Panc1 (cell line): ENCODE data around the gene FBXL3. TPM values are rescaled to one million over a fixed set of nuclear protein-coding genes. Genes with fewer than 3 reads are reported as not detected.
A peak's percentile ranks its signal among the peaks of the same experiment; 100 is the strongest.

ENCODE experiments used
- ATAC-seq: fragments of 200-7000 bp; cut with Tn5 transposase; 2 replicates; pipeline ENCODE4 v1.9.1; 2020; ENCODE audit warnings: mild to moderate bottlenecking, moderate library complexity
- Bru-seq: library from RNA; stranded (reverse); fragments of 400-500 nt; gene quantifications from one replicate; lab custom pipeline; 2021; lab: Mats Ljungman, UMichigan
- BruChase-seq, 2 experiments: library from RNA; stranded (reverse); fragments of 400-500 nt; gene quantifications; one replicate each; lab custom pipeline; 2021; lab: Mats Ljungman, UMichigan
- BruUV-seq: library from RNA; stranded (reverse); fragments of 400-500 nt; replicated peaks from 2 replicates; lab custom pipeline; 2021; lab: Mats Ljungman, UMichigan
- CTCF ChIA-PET: fragments of 300-600 bp; sonication (Branson Sonifier 250); formaldehyde crosslinking; loops from one replicate; lab custom pipeline; 2022; ENCODE audit warnings: antibody characterized with exemption; lab: Charles Lee
- POLR2A ChIA-PET: fragments of 300-600 bp; sonication (Branson Sonifier 250); formaldehyde crosslinking; loops from one replicate; lab custom pipeline; 2022; ENCODE audit warnings: antibody characterized with exemption; lab: Charles Lee
- DNase-seq: peaks from one replicate; pipeline ENCODE4 v3.0.0-alpha.2; 2010; ENCODE audit warnings: low read depth, low spot score
- H3K27ac ChIP-seq: 2 replicates; pipeline ENCODE4 v1.5.1; 2011; ENCODE audit warnings: mild to moderate bottlenecking, low read length, inconsistent platforms
- H3K27me3 ChIP-seq: fragments of 200-500 bp; sonication (Bioruptor generic); 2 replicates; pipeline ENCODE4 v1.6.0; 2014; ENCODE audit warnings: low read length, inconsistent platforms; ENCODE audit not compliant: control insufficient read depth, insufficient read depth
- H3K36me3 ChIP-seq: fragments of 200-500 bp; sonication (Bioruptor generic); 2 replicates; pipeline ENCODE4 v1.5.1; 2014; ENCODE audit warnings: inconsistent platforms, mild to moderate bottlenecking, low read length, moderate library complexity; ENCODE audit not compliant: control insufficient read depth, insufficient read depth
- H3K4me1 ChIP-seq: 2 replicates; pipeline ENCODE4 v1.5.1; 2011; ENCODE audit warnings: inconsistent platforms, mild to moderate bottlenecking, low read length, moderate library complexity; ENCODE audit not compliant: control insufficient read depth, insufficient read depth
- H3K4me3 ChIP-seq, 2 experiments: 2 replicates each; pipeline ENCODE4 v1.5.1; 2011 to 2012; ENCODE audit warnings: low read depth in 2 of 2, low read length in 2 of 2, mild to moderate bottlenecking in 2 of 2, inconsistent platforms in 1 of 2, moderate library complexity in 1 of 2
- H3K9me3 ChIP-seq: fragments of 200-500 bp; sonication (Bioruptor generic); 2 replicates; pipeline ENCODE4 v1.5.1; 2014; ENCODE audit warnings: low read depth, mild to moderate bottlenecking, inconsistent platforms, low read length, moderate library complexity; ENCODE audit not compliant: control insufficient read depth, insufficient read depth
- POLR2AphosphoS5 ChIP-seq: IDR thresholded peaks from 2 replicates; pipeline ENCODE4 v1.6.1; 2012; ENCODE audit warnings: mild to moderate bottlenecking, low read depth, low read length, moderate library complexity
- SIN3A ChIP-seq: IDR thresholded peaks from 2 replicates; pipeline ENCODE4 v1.6.1; 2012; ENCODE audit warnings: low read depth, mild to moderate bottlenecking, low read length, moderate library complexity, borderline replicate concordance; ENCODE audit not compliant: insufficient read depth
- TCF7L2 ChIP-seq: IDR thresholded peaks from 2 replicates; pipeline ENCODE4 v1.6.1; 2011; ENCODE audit warnings: mild to moderate bottlenecking, low read depth, low read length, inconsistent platforms
- in situ Hi-C: cut with HindIII; loops from 2 replicates; pipeline ENCODE4 v1.10.0; 2016; ENCODE audit warnings: low sequenced_read_pairs, low pct_unique_long_range_greater_than_20kb
- intact Hi-C: fragments of 100-400 bp; cut with micrococcal nuclease; formaldehyde crosslinking; loops from one replicate; pipeline ENCODE4 v1.10.0; 2022; ENCODE audit not compliant: unreplicated experiment
- long read RNA-seq: library from polyadenylated mRNA; unstranded; transcript quantifications from one replicate; pipeline ENCODE4 v2.0.0, GENCODE V29; 2021; ENCODE audit not compliant: unreplicated experiment
- polyA plus RNA-seq: library from polyadenylated mRNA; unstranded; fragments of >200 nt; gene quantifications from one replicate; pipeline ENCODE4 v1.2.1, GENCODE V29; 2012; ENCODE audit warnings: missing spikeins; ENCODE audit not compliant: insufficient read length
- total RNA-seq: library from RNA; stranded (reverse); gene quantifications from one replicate; pipeline ENCODE4 v1.2.1, GENCODE V29; 2021; ENCODE audit not compliant: unreplicated experiment
- TF ChIP-seq, protein P1 (sequence below), 2 experiments: IDR thresholded peaks; 2 replicates each; pipeline ENCODE4 v1.6.1; 2011 to 2012; ENCODE audit warnings: low read depth in 2 of 2, control low read depth in 1 of 2, low read length in 1 of 2, mild to moderate bottlenecking in 1 of 2, moderate library complexity in 1 of 2; ENCODE audit not compliant: insufficient read depth in 1 of 2
- TF ChIP-seq, protein P2 (sequence below): fragments of 450-650 bp; IDR thresholded peaks from 2 replicates; pipeline ENCODE4 v1.5.1; 2017; ENCODE audit warnings: mild to moderate bottlenecking

FBXL3 gene, protein sequence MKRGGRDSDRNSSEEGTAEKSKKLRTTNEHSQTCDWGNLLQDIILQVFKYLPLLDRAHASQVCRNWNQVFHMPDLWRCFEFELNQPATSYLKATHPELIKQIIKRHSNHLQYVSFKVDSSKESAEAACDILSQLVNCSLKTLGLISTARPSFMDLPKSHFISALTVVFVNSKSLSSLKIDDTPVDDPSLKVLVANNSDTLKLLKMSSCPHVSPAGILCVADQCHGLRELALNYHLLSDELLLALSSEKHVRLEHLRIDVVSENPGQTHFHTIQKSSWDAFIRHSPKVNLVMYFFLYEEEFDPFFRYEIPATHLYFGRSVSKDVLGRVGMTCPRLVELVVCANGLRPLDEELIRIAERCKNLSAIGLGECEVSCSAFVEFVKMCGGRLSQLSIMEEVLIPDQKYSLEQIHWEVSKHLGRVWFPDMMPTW
- total RNA-seq: 18.5 TPM
- polyA plus RNA-seq: 8.8 TPM
- percentile 84 among the genes with signal in this experiment for Bru-seq, nascent RNA
- BruChase-seq, experiment 1, labeled RNA remaining after a 2-hour chase: percentile 90 among the genes with signal in this experiment
- BruChase-seq, experiment 2, labeled RNA remaining after a 6-hour chase: percentile 70 among the genes with signal in this experiment
- long read RNA-seq, transcript FBXL3-201 (5 exons, 3,503 nt): major isoform, 27 of 37 reads
- long read RNA-seq, partial matches to known transcripts: 1 of 37 reads
- long read RNA-seq, other reads (novel, unspliced or antisense): 9 of 37 reads

DNA sequence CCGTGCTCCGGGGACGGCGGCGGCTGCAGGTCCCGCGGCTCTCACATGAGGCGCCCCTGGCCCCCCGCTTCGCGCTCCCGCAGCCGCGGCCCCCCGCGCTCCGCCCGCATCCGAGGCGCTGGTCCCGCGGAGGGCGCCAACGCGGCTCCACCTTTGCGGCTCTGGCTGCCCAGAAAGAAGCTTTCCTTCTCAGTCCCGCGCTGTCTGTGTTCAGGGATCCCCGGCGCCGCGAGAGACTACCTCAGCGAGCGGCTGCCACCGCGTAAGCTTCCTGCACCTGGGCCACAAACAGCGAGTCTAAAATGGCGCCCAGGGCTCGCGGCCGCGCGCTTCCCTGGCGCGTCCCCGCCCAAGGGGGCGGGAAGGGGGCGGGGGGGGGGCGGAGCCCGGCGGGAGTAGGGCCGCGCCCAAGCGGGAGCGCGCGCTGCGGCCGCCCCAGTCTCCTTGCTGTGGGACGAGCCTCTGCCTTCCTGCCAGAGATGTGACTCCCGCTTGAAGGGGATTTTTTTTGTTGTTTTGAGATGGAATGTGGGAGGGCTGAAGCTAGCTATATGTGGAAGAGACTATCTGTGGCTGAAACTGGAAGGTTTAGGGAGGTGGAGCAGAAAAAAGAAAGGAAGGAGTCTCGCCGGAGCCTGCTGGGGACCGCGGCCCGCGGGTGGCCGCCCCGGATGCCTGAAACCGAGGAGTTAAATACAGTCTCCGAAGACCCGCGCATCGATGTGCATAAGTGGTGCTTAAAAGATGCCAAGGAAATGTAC is at the start of gene FBXL3:
TSS of gene FBXL3 (minus strand) at position 299 of the 761 bp plus-strand sequence. CDS start 5,299 bp downstream, outside the sequence.
- ChIA-PET CTCF (interaction anchor here (0.6 kb wide), 1 partner anchor 451 kb away, joined by 3 read pairs; no protein-coding TSS in a partner anchor), POLR2A (interaction anchor here (0.6 to 0.7 kb wide), 2 partner anchors 9 to 1331 kb away, joined by 7 to 10 read pairs; no protein-coding TSS in a partner anchor)
- in situ Hi-C loops (no loop called here), intact Hi-C loops (no loop called here)
- Histone ChIP-seq H3K36me3 (no peaks in the 10 kb centered on the region), H3K9me3 (no peaks in the 10 kb centered on the region), H3K4me1 (peaks cover 8% of the 10 kb centered on the region), H3K27me3 (no peaks in the 10 kb centered on the region), H3K27ac (peak within 1 kb of the TSS; percentile 81), H3K4me3 (peak within 1 kb of the TSS; percentile 77 to 83)
- DNase-seq (no peak), ATAC-seq (peak; percentile 92)
- TF ChIP-seq TCF7L2 (no peak), POLR2AphosphoS5 (peak; percentile 63; the same call in 1 of the 2 replicates), SIN3A (no peak)
- TF ChIP-seq, protein P1, sequence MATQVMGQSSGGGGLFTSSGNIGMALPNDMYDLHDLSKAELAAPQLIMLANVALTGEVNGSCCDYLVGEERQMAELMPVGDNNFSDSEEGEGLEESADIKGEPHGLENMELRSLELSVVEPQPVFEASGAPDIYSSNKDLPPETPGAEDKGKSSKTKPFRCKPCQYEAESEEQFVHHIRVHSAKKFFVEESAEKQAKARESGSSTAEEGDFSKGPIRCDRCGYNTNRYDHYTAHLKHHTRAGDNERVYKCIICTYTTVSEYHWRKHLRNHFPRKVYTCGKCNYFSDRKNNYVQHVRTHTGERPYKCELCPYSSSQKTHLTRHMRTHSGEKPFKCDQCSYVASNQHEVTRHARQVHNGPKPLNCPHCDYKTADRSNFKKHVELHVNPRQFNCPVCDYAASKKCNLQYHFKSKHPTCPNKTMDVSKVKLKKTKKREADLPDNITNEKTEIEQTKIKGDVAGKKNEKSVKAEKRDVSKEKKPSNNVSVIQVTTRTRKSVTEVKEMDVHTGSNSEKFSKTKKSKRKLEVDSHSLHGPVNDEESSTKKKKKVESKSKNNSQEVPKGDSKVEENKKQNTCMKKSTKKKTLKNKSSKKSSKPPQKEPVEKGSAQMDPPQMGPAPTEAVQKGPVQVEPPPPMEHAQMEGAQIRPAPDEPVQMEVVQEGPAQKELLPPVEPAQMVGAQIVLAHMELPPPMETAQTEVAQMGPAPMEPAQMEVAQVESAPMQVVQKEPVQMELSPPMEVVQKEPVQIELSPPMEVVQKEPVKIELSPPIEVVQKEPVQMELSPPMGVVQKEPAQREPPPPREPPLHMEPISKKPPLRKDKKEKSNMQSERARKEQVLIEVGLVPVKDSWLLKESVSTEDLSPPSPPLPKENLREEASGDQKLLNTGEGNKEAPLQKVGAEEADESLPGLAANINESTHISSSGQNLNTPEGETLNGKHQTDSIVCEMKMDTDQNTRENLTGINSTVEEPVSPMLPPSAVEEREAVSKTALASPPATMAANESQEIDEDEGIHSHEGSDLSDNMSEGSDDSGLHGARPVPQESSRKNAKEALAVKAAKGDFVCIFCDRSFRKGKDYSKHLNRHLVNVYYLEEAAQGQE (IDR thresholded peaks at IDR 0.05; ENCODE audit: insufficient read depth in 1 of 2, low read depth in 2 of 2, low read length in 1 of 2): no peak
- TF ChIP-seq, protein P2, sequence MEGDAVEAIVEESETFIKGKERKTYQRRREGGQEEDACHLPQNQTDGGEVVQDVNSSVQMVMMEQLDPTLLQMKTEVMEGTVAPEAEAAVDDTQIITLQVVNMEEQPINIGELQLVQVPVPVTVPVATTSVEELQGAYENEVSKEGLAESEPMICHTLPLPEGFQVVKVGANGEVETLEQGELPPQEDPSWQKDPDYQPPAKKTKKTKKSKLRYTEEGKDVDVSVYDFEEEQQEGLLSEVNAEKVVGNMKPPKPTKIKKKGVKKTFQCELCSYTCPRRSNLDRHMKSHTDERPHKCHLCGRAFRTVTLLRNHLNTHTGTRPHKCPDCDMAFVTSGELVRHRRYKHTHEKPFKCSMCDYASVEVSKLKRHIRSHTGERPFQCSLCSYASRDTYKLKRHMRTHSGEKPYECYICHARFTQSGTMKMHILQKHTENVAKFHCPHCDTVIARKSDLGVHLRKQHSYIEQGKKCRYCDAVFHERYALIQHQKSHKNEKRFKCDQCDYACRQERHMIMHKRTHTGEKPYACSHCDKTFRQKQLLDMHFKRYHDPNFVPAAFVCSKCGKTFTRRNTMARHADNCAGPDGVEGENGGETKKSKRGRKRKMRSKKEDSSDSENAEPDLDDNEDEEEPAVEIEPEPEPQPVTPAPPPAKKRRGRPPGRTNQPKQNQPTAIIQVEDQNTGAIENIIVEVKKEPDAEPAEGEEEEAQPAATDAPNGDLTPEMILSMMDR: no peak
- BruUV-seq: no TSS peak

DNA sequence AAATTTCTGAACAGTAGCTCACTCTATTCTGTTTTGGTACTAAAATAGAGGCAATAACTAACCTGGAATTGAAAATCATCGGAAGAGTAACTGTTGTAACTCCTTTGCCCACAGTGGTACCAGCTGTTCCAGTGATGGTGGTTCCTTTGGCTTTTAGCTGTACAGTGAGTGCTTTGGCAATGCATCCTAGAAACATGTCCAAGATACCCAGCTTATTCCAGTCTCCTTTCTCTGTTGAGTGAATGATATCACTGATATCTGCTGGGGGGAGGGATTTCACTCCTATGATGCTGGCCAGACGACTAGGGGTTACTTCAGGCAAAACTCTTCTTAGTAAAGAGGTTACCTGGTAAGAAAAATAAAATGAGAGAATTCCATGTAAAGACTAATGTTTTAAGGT is 40.6 kb upstream of the FBXL3 start:
- ChIA-PET POLR2A (no interaction called here), CTCF (no interaction called here)
- no peaks in the 10 kb centered on the region for H3K9me3 ChIP-seq
- no peaks in the 10 kb centered on the region for H3K4me1 ChIP-seq
- peaks cover 2% of the 10 kb centered on the region; the same call in 1 of the 2 replicates for H3K36me3 ChIP-seq
- DNase-seq (no peak), ATAC-seq (no peak)
- H3K27ac ChIP-seq: no peak overlapping the region
- TF ChIP-seq TCF7L2: no peak
- TF ChIP-seq, protein P2: no peak
- no peak for TF ChIP-seq POLR2AphosphoS5
- TF ChIP-seq, protein P1 (IDR thresholded peaks at IDR 0.05; ENCODE audit: insufficient read depth in 1 of 2, low read depth in 2 of 2, low read length in 1 of 2): no peak
- TF ChIP-seq SIN3A: no peak
- in situ Hi-C loops (no loop called here), intact Hi-C loops (no loop called here)
- BruUV-seq: no TSS peak
- no peaks in the 10 kb centered on the region for H3K27me3 ChIP-seq
- no peak overlapping the region for H3K4me3 ChIP-seq
